Natural killer cell (primary cell): ENCODE results near the gene ETV6. TPM values are rescaled to one million over a fixed set of nuclear protein-coding genes. Genes with fewer than 3 reads are reported as not detected.

Experiments used
- ATAC-seq, 3 donors: fragments of 150-1000 bp in 2 of 3; fragments of 200-7000 bp in 1 of 3; cut with Tn5 transposase; 1 replicate in 1 of 3; 2 replicates in 2 of 3; pipeline ENCODE4 v1.10.0; 2021; ENCODE audit warnings: mild to moderate bottlenecking in 2 of 3, moderate library complexity in 2 of 3
- DNase-seq, 2 donors: peaks; one replicate each; pipeline versions ENCODE4 v3.0.0 to v3.0.0-alpha.2; 2013 to 2021; ENCODE audit warnings: mixed read lengths in 1 of 2
- H3K27ac ChIP-seq: one replicate; pipeline ENCODE4 v1.5.1; 2013; ENCODE audit warnings: mild to moderate bottlenecking, low read length
- H3K27me3 ChIP-seq: one replicate; pipeline ENCODE4 v1.6.1; 2013; ENCODE audit warnings: low read length; ENCODE audit not compliant: control insufficient read depth, insufficient read depth
- H3K36me3 ChIP-seq: one replicate; pipeline ENCODE4 v1.6.1; 2013; ENCODE audit warnings: low read length; ENCODE audit not compliant: control insufficient read depth, insufficient read depth
- H3K4me1 ChIP-seq: one replicate; pipeline ENCODE4 v1.6.1; 2013; ENCODE audit warnings: low read length; ENCODE audit not compliant: control insufficient read depth, insufficient read depth
- H3K4me3 ChIP-seq: one replicate; pipeline ENCODE4 v1.5.1; 2013; ENCODE audit warnings: low read length
- H3K9me3 ChIP-seq: one replicate; pipeline ENCODE4 v1.6.1; 2013; ENCODE audit warnings: low read length; ENCODE audit not compliant: control insufficient read depth, insufficient read depth
- H3K27ac Mint-ChIP-seq, 2 donors: one replicate each; pipeline ENCODE4 v1.8.0; 2022; ENCODE audit warnings: mild to moderate bottlenecking in 2 of 2, mixed read lengths in 2 of 2, moderate library complexity in 1 of 2
- H3K27me3 Mint-ChIP-seq, 2 donors: one replicate each; pipeline ENCODE4 v1.8.0; 2022; ENCODE audit warnings: low read depth in 2 of 2, mixed read lengths in 2 of 2
- H3K36me3 Mint-ChIP-seq: one replicate; pipeline ENCODE4 v1.8.0; 2022; ENCODE audit warnings: mixed read lengths
- H3K4me1 Mint-ChIP-seq, 2 donors: one replicate each; pipeline ENCODE4 v1.8.0; 2022; ENCODE audit warnings: mixed read lengths in 2 of 2
- H3K4me3 Mint-ChIP-seq: one replicate; pipeline ENCODE4 v1.8.0; 2022; ENCODE audit warnings: mild to moderate bottlenecking, moderate library complexity, mixed read lengths
- H3K9me3 Mint-ChIP-seq, 2 donors: one replicate each; pipeline ENCODE4 v1.8.0; 2022; ENCODE audit warnings: mixed read lengths in 2 of 2
- WGBS: methylation state at CpG from one replicate; pipeline ENCODE4 v1.1.7; 2013; ENCODE audit warnings: missing lambda C conversion rate; ENCODE audit not compliant: insufficient coverage; 5-methylcytosine and 5-hydroxymethylcytosine counted together
- intact Hi-C: fragments of 100-400 bp; cut with micrococcal nuclease; formaldehyde crosslinking; loops from one replicate; pipeline ENCODE4 v1.14.2; 2022
- total RNA-seq, 4 donors: library from RNA; stranded (reverse); fragments of 120-200 nt in 1 of 4; gene quantifications; one replicate each; pipeline versions ENCODE4 v1.2.3 to v1.2.4, GENCODE V29; 2013 to 2022
- TF ChIP-seq, protein P1 (sequence below): fragments of 200-600 bp; IDR thresholded peaks from one replicate; pipeline ENCODE4 v1.8.0; 2022; ENCODE audit warnings: antibody characterized with exemption

Gene ETV6
- total RNA-seq, 3 donors from 2014 or later (not counting 1 experiment from before 2014, with no cell fraction given), result 38.9 to 49.5 (median 40.6) TPM

- Mint-ChIP-seq H3K27me3 (no peaks in the 10 kb centered on the region), H3K36me3 (no peaks in the 10 kb centered on the region), H3K27ac (no peak overlapping the region), H3K4me1 (peaks cover 28 to 50% of the 10 kb centered on the region in 2 donors), H3K9me3 (no peaks in the 10 kb centered on the region), H3K4me3 (no peak overlapping the region)
- TF ChIP-seq, protein P1, sequence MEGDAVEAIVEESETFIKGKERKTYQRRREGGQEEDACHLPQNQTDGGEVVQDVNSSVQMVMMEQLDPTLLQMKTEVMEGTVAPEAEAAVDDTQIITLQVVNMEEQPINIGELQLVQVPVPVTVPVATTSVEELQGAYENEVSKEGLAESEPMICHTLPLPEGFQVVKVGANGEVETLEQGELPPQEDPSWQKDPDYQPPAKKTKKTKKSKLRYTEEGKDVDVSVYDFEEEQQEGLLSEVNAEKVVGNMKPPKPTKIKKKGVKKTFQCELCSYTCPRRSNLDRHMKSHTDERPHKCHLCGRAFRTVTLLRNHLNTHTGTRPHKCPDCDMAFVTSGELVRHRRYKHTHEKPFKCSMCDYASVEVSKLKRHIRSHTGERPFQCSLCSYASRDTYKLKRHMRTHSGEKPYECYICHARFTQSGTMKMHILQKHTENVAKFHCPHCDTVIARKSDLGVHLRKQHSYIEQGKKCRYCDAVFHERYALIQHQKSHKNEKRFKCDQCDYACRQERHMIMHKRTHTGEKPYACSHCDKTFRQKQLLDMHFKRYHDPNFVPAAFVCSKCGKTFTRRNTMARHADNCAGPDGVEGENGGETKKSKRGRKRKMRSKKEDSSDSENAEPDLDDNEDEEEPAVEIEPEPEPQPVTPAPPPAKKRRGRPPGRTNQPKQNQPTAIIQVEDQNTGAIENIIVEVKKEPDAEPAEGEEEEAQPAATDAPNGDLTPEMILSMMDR, result no peak
- Histone ChIP-seq H3K4me3 (no peak overlapping the region), H3K9me3 (no peaks in the 10 kb centered on the region), H3K27me3 (no peaks in the 10 kb centered on the region), H3K27ac (no peak overlapping the region), H3K36me3 (no peaks in the 10 kb centered on the region), H3K4me1 (no peaks in the 10 kb centered on the region)
- 86% methylated on average over 1 of the region's 3 CpGs for WGBS
- intact Hi-C loops, result no loop called here
- no peak for ATAC-seq
- DNase-seq, result no peak
Observed at GRCh38 chr12:11696084-11696483, 46.6 kb downstream of the ETV6 start.

DNA sequence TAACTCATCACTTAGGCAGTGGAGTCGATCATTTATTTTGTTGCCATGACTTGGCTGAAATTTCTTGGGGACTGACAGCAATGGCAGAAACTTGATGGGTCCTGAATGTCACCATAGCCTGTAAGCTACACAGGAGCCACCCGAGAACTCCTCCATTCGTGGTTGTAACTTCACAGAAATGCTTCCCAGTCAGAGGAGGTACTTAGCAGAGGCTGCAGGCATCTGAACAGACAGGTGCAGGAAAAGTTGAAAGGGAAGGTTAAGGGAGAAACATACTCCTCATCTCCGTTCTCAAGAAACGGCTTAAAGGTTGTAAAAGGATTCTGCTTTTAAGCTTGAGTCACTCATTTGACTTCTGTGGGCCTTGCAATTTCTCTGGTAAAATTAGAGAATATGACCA, 47.7 kb downstream of the ETV6 start:
- Histone ChIP-seq H3K27me3 (no peaks in the 10 kb centered on the region), H3K4me1 (no peaks in the 10 kb centered on the region), H3K4me3 (no peak overlapping the region), H3K36me3 (no peaks in the 10 kb centered on the region), H3K9me3 (no peaks in the 10 kb centered on the region), H3K27ac (no peak overlapping the region)
- TF ChIP-seq, protein P1, result no peak
- Mint-ChIP-seq H3K4me1 (peaks cover 32 to 50% of the 10 kb centered on the region in 2 donors), H3K36me3 (no peaks in the 10 kb centered on the region), H3K9me3 (no peaks in the 10 kb centered on the region), H3K4me3 (no peak overlapping the region), H3K27me3 (no peaks in the 10 kb centered on the region), H3K27ac (no peak overlapping the region)
- no peak for ATAC-seq
- WGBS, result 99% methylated on average over 5 of the region's 5 CpGs
- intact Hi-C loops, result no loop called here
- no peak for DNase-seq

GRCh38 chr12:11697670-11698387, 48.4 kb downstream of the ETV6 start:
- no peak for ATAC-seq
- H3K4me3 ChIP-seq, result no peak overlapping the region
- H3K36me3 ChIP-seq, result no peaks in the 10 kb centered on the region
- Mint-ChIP-seq H3K4me3 (no peak overlapping the region), H3K36me3 (no peaks in the 10 kb centered on the region), H3K9me3 (no peaks in the 10 kb centered on the region), H3K27me3 (no peaks in the 10 kb centered on the region), H3K4me1 (peaks cover 37 to 49% of the 10 kb centered on the region in 2 donors), H3K27ac (no peak overlapping the region)
- WGBS, result 87% methylated on average over 3 of the region's 3 CpGs
- TF ChIP-seq, protein P1, result no peak
- intact Hi-C loops, result no loop called here
- H3K27me3 ChIP-seq, result no peaks in the 10 kb centered on the region
- no peak overlapping the region for H3K27ac ChIP-seq
- no peaks in the 10 kb centered on the region for H3K9me3 ChIP-seq
- H3K4me1 ChIP-seq, result no peaks in the 10 kb centered on the region
- DNase-seq, result no peak

GRCh38 chr12:11698729-11699128, 49.3 kb downstream of the ETV6 start:
- H3K9me3 Mint-ChIP-seq, result no peaks in the 10 kb centered on the region
- H3K36me3 Mint-ChIP-seq, result no peaks in the 10 kb centered on the region
- H3K27me3 Mint-ChIP-seq, result no peaks in the 10 kb centered on the region
- peaks cover 43 to 48% of the 10 kb centered on the region in 2 donors for H3K4me1 Mint-ChIP-seq
- TF ChIP-seq, protein P1, result no peak
- intact Hi-C loops, result no loop called here
- Histone ChIP-seq H3K4me1 (no peaks in the 10 kb centered on the region), H3K36me3 (no peaks in the 10 kb centered on the region), H3K27me3 (no peaks in the 10 kb centered on the region), H3K9me3 (no peaks in the 10 kb centered on the region), H3K4me3 (no peak overlapping the region), H3K27ac (no peak overlapping the region)
- H3K27ac Mint-ChIP-seq, result no peak overlapping the region
- no peak overlapping the region for H3K4me3 Mint-ChIP-seq
- ATAC-seq (no peak), DNase-seq (no peak)
- 96% methylated on average over 2 of the region's 2 CpGs for WGBS
